Measurements from ENCODE around the gene TCP1.

Gene TCP1

DNA sequence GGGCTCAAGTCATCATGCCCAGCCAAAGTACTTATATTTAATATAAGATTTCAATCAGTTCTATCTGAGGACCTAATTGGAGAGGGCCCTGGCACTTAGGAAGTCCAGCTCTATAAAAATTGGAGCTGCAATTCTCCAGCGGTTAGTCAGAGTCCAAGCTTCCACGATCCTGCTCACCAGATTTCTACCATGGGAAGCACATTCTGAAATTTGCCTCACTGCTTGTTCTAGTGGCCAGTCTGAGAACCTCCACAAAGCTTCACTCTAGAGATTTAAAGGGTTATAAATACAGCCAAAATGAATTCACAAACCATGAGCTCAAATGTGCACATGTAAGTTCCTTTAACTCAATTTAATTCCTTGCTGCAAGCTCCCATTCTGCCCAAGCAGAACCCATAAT lies 44.2 kb upstream of the TCP1 start:
- no peaks in the 10 kb centered on the region for H3K79me1 ChIP-seq (ENCODE audit: low read length)
- no peaks in the 10 kb centered on the region for H3K36me3 ChIP-seq (ENCODE audit: control insufficient read depth, insufficient read depth, low read length)
- no peak overlapping the region for H3K18ac ChIP-seq (ENCODE audit: low read length)
- H2AK5ac ChIP-seq (ENCODE audit: low read length) = no peak overlapping the region
- no peak overlapping the region for H3K4ac ChIP-seq (ENCODE audit: low read depth, low read length)
- H2BK5ac ChIP-seq (ENCODE audit: low read length) = no peak overlapping the region
- DNase-seq = no peak
- no peak overlapping the region for H3K27ac ChIP-seq (ENCODE audit: low read depth, low read length)
- no peak overlapping the region for H4K8ac ChIP-seq (ENCODE audit: low read depth, low read length)
- H3K56ac ChIP-seq (ENCODE audit: low read length) = no peak overlapping the region
- H2BK120ac ChIP-seq (ENCODE audit: low read depth, low read length) = no peak overlapping the region
- WGBS (ENCODE audit: extremely low coverage, insufficient coverage, low lambda C conversion rate) = no CpG with 5 or more reads among the region's 2 CpGs
- no peak overlapping the region for H3K23ac ChIP-seq (ENCODE audit: low read length)
- no peaks in the 10 kb centered on the region for H3K4me1 ChIP-seq (ENCODE audit: control insufficient read depth, low read depth, low read length)
- H3K9ac ChIP-seq (ENCODE audit: low read length) = no peak overlapping the region
- no peak overlapping the region for H3K4me2 ChIP-seq (ENCODE audit: low read length)
- no peak overlapping the region for H4K5ac ChIP-seq (ENCODE audit: low read length)
- H3K4me3 ChIP-seq (ENCODE audit: low read length) = no peak overlapping the region
- H3K27me3 ChIP-seq (ENCODE audit: insufficient read depth, low read length, poor library complexity) = no peaks in the 10 kb centered on the region
- H3K79me2 ChIP-seq (ENCODE audit: control insufficient read depth, insufficient read depth, low read length) = no peaks in the 10 kb centered on the region
- H2BK15ac ChIP-seq (replicated peaks; ENCODE audit: low read depth) = no peak overlapping the region

DNA sequence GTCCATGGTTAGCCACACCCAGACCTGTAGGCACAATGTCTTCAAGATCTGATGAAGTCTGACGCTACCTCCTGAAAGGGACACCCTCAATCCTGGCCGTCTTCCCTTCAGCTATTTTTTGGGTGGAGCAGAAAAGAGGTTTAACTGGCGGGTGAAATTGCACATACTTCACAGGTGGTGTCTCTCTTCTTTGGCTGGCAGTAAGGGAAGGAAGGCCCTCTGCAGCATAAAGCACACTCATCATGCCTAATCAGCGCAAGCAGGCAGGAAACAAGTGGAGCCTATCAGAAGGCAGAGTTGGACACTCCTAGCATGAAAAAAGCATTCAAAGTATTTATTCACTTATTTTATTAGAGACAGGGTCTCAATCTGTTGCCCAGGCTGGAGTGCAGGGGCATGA lies 43.5 kb upstream of the TCP1 start:
- no peak for DNase-seq
- Histone ChIP-seq H4K8ac (ENCODE audit: low read depth, low read length) (no peak overlapping the region), H2BK5ac (ENCODE audit: low read length) (no peak overlapping the region), H2AK5ac (ENCODE audit: low read length) (no peak overlapping the region), H3K27ac (ENCODE audit: low read depth, low read length) (no peak overlapping the region), H2BK120ac (ENCODE audit: low read depth, low read length) (no peak overlapping the region), H3K27me3 (ENCODE audit: insufficient read depth, low read length, poor library complexity) (no peaks in the 10 kb centered on the region), H3K4me3 (ENCODE audit: low read length) (no peak overlapping the region), H3K4me1 (ENCODE audit: control insufficient read depth, low read depth, low read length) (no peaks in the 10 kb centered on the region), H3K4me2 (ENCODE audit: low read length) (no peak overlapping the region), H2BK15ac (replicated peaks; ENCODE audit: low read depth) (no peak overlapping the region), H3K4ac (ENCODE audit: low read depth, low read length) (no peak overlapping the region), H3K9ac (ENCODE audit: low read length) (no peak overlapping the region), H3K23ac (ENCODE audit: low read length) (no peak overlapping the region), H3K18ac (ENCODE audit: low read length) (no peak overlapping the region), H3K79me1 (ENCODE audit: low read length) (no peaks in the 10 kb centered on the region), H3K79me2 (ENCODE audit: control insufficient read depth, insufficient read depth, low read length) (no peaks in the 10 kb centered on the region), H3K36me3 (ENCODE audit: control insufficient read depth, insufficient read depth, low read length) (no peaks in the 10 kb centered on the region), H3K56ac (ENCODE audit: low read length) (no peak overlapping the region), H4K5ac (ENCODE audit: low read length) (no peak overlapping the region)
- no CpG with 5 or more reads among the region's 4 CpGs for WGBS (ENCODE audit: extremely low coverage, insufficient coverage, low lambda C conversion rate)

GRCh38 chr6:159831373-159831679 lies 41.9 kb upstream of the TCP1 start:
- no peak overlapping the region for H3K18ac ChIP-seq (ENCODE audit: low read length)
- no peak overlapping the region for H2BK120ac ChIP-seq (ENCODE audit: low read depth, low read length)
- no peaks in the 10 kb centered on the region for H3K36me3 ChIP-seq (ENCODE audit: control insufficient read depth, insufficient read depth, low read length)
- H3K56ac ChIP-seq (ENCODE audit: low read length) = no peak overlapping the region
- no peak overlapping the region for H3K9ac ChIP-seq (ENCODE audit: low read length)
- no peak overlapping the region for H3K4me3 ChIP-seq (ENCODE audit: low read length)
- H2BK15ac ChIP-seq (replicated peaks; ENCODE audit: low read depth) = no peak overlapping the region
- no peaks in the 10 kb centered on the region for H3K4me1 ChIP-seq (ENCODE audit: control insufficient read depth, low read depth, low read length)
- no CpG with 5 or more reads among the region's 4 CpGs for WGBS (ENCODE audit: extremely low coverage, insufficient coverage, low lambda C conversion rate)
- H4K5ac ChIP-seq (ENCODE audit: low read length) = no peak overlapping the region
- H3K4me2 ChIP-seq (ENCODE audit: low read length) = no peak overlapping the region
- no peak for DNase-seq
- H3K27me3 ChIP-seq (ENCODE audit: insufficient read depth, low read length, poor library complexity) = no peaks in the 10 kb centered on the region
- H3K23ac ChIP-seq (ENCODE audit: low read length) = no peak overlapping the region
- H2AK5ac ChIP-seq (ENCODE audit: low read length) = no peak overlapping the region
- no peak overlapping the region for H4K8ac ChIP-seq (ENCODE audit: low read depth, low read length)
- no peak overlapping the region for H3K27ac ChIP-seq (ENCODE audit: low read depth, low read length)
- no peaks in the 10 kb centered on the region for H3K79me1 ChIP-seq (ENCODE audit: low read length)
- no peak overlapping the region for H2BK5ac ChIP-seq (ENCODE audit: low read length)
- no peak overlapping the region for H3K4ac ChIP-seq (ENCODE audit: low read depth, low read length)
- no peaks in the 10 kb centered on the region for H3K79me2 ChIP-seq (ENCODE audit: control insufficient read depth, insufficient read depth, low read length)

GRCh38 chr6:159830501-159831372 lies 41.3 kb upstream of the TCP1 start:
- Histone ChIP-seq H3K4me2 (ENCODE audit: low read length) (no peak overlapping the region), H3K79me1 (ENCODE audit: low read length) (no peaks in the 10 kb centered on the region), H2AK5ac (ENCODE audit: low read length) (no peak overlapping the region), H3K27me3 (ENCODE audit: insufficient read depth, low read length, poor library complexity) (no peaks in the 10 kb centered on the region), H3K18ac (ENCODE audit: low read length) (no peak overlapping the region), H3K23ac (ENCODE audit: low read length) (no peak overlapping the region), H3K79me2 (ENCODE audit: control insufficient read depth, insufficient read depth, low read length) (no peaks in the 10 kb centered on the region), H3K4me1 (ENCODE audit: control insufficient read depth, low read depth, low read length) (no peaks in the 10 kb centered on the region), H3K4me3 (ENCODE audit: low read length) (no peak overlapping the region), H3K27ac (ENCODE audit: low read depth, low read length) (no peak overlapping the region), H2BK15ac (replicated peaks; ENCODE audit: low read depth) (no peak overlapping the region), H4K8ac (ENCODE audit: low read depth, low read length) (no peak overlapping the region), H4K5ac (ENCODE audit: low read length) (no peak overlapping the region), H3K36me3 (ENCODE audit: control insufficient read depth, insufficient read depth, low read length) (no peaks in the 10 kb centered on the region), H2BK5ac (ENCODE audit: low read length) (no peak overlapping the region), H3K9ac (ENCODE audit: low read length) (no peak overlapping the region), H3K56ac (ENCODE audit: low read length) (no peak overlapping the region), H3K4ac (ENCODE audit: low read depth, low read length) (no peak overlapping the region), H2BK120ac (ENCODE audit: low read depth, low read length) (no peak overlapping the region)
- no CpG with 5 or more reads among the region's 11 CpGs for WGBS (ENCODE audit: extremely low coverage, insufficient coverage, low lambda C conversion rate)
- DNase-seq = no peak

GRCh38 chr6:159829526-159829925 lies 40.1 kb upstream of the TCP1 start:
- Histone ChIP-seq H3K4me2 (ENCODE audit: low read length) (no peak overlapping the region), H3K56ac (ENCODE audit: low read length) (no peak overlapping the region), H2BK120ac (ENCODE audit: low read depth, low read length) (no peak overlapping the region), H4K8ac (ENCODE audit: low read depth, low read length) (no peak overlapping the region), H3K4ac (ENCODE audit: low read depth, low read length) (no peak overlapping the region), H2AK5ac (ENCODE audit: low read length) (no peak overlapping the region), H4K5ac (ENCODE audit: low read length) (no peak overlapping the region), H3K18ac (ENCODE audit: low read length) (no peak overlapping the region), H2BK5ac (ENCODE audit: low read length) (no peak overlapping the region), H3K4me1 (ENCODE audit: control insufficient read depth, low read depth, low read length) (no peaks in the 10 kb centered on the region), H3K23ac (ENCODE audit: low read length) (no peak overlapping the region), H3K79me2 (ENCODE audit: control insufficient read depth, insufficient read depth, low read length) (no peaks in the 10 kb centered on the region), H2BK15ac (replicated peaks; ENCODE audit: low read depth) (no peak overlapping the region), H3K36me3 (ENCODE audit: control insufficient read depth, insufficient read depth, low read length) (no peaks in the 10 kb centered on the region), H3K4me3 (ENCODE audit: low read length) (no peak overlapping the region), H3K27ac (ENCODE audit: low read depth, low read length) (no peak overlapping the region), H3K27me3 (ENCODE audit: insufficient read depth, low read length, poor library complexity) (no peaks in the 10 kb centered on the region), H3K9ac (ENCODE audit: low read length) (no peak overlapping the region), H3K79me1 (ENCODE audit: low read length) (no peaks in the 10 kb centered on the region)
- DNase-seq = no peak
- WGBS (ENCODE audit: extremely low coverage, insufficient coverage, low lambda C conversion rate) = no CpG with 5 or more reads among the region's 4 CpGs

DNA sequence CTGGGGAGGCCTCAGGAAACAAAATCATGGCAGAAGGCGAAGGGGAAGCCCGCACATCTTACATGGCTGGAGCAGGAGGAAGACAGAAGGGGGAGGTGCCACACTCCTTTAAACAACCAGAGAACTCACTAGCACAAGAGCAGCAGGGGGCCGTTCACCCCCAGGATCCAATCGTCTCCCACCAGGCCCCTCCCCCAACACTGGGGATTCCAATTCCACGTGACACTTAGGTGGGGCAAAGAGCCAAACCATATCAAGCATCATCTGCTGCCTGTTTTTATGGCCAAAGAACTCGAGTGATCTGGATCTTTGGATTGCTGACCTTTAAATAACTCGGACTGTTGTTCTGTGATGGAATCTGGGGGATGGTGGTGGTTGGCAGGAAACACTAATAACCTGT lies 38.7 kb upstream of the TCP1 start:
- Histone ChIP-seq H3K23ac (ENCODE audit: low read length) (peak overlapping the region; percentile 24), H3K4me3 (ENCODE audit: low read length) (no peak overlapping the region), H2BK15ac (replicated peaks; ENCODE audit: low read depth) (no peak overlapping the region), H3K79me1 (ENCODE audit: low read length) (no peaks in the 10 kb centered on the region), H2BK5ac (ENCODE audit: low read length) (no peak overlapping the region), H3K18ac (ENCODE audit: low read length) (no peak overlapping the region), H3K36me3 (ENCODE audit: control insufficient read depth, insufficient read depth, low read length) (no peaks in the 10 kb centered on the region), H3K27ac (ENCODE audit: low read depth, low read length) (no peak overlapping the region), H3K4me2 (ENCODE audit: low read length) (no peak overlapping the region), H4K8ac (ENCODE audit: low read depth, low read length) (no peak overlapping the region), H2AK5ac (ENCODE audit: low read length) (no peak overlapping the region), H3K56ac (ENCODE audit: low read length) (no peak overlapping the region), H3K4ac (ENCODE audit: low read depth, low read length) (no peak overlapping the region), H3K9ac (ENCODE audit: low read length) (no peak overlapping the region), H3K27me3 (ENCODE audit: insufficient read depth, low read length, poor library complexity) (no peaks in the 10 kb centered on the region), H4K5ac (ENCODE audit: low read length) (no peak overlapping the region), H2BK120ac (ENCODE audit: low read depth, low read length) (no peak overlapping the region), H3K79me2 (ENCODE audit: control insufficient read depth, insufficient read depth, low read length) (no peaks in the 10 kb centered on the region), H3K4me1 (ENCODE audit: control insufficient read depth, low read depth, low read length) (no peaks in the 10 kb centered on the region)
- no peak for DNase-seq
- WGBS (ENCODE audit: extremely low coverage, insufficient coverage, low lambda C conversion rate) = no CpG with 5 or more reads among the region's 7 CpGs

All from mesendoderm (in vitro differentiated cells).